Measurements from ENCODE around the gene RNF213.

Gene RNF213

DNA sequence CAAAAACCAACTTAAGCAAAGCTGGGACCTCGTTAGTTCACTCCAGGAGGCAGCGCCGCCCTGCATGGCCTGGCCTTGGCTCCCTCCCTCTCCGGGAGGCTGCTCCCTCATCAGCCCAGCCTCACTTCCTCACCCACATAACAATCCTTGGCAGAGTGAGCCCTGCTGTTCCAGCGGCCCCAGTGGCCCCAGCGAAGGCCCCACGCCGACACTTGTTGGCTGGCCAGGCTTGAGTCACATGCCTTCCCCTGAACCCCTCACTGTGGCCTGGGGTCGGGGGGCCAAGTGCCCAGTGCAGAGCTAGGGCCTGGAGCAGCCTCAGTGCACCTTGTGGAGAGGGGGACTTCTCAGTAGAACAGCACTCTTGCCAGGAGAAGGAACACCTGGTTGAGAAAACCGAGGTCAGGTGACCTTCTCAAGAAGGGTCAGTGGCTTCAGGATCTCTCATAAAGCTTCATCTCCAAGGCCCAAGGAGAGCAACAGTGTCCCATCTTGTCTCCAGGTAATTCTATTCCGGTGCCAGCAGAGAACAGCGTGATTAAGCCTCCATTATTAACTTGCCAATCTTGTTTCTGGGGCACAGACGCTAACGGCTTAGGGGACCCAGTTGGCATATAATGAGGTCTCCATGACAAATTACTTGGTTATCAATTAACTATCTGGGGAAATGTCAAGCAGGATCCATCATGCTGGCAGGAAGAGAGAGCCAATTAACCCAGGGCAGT, 181.1 kb downstream of the RNF213 start:
- TF ChIP-seq, protein P1, sequence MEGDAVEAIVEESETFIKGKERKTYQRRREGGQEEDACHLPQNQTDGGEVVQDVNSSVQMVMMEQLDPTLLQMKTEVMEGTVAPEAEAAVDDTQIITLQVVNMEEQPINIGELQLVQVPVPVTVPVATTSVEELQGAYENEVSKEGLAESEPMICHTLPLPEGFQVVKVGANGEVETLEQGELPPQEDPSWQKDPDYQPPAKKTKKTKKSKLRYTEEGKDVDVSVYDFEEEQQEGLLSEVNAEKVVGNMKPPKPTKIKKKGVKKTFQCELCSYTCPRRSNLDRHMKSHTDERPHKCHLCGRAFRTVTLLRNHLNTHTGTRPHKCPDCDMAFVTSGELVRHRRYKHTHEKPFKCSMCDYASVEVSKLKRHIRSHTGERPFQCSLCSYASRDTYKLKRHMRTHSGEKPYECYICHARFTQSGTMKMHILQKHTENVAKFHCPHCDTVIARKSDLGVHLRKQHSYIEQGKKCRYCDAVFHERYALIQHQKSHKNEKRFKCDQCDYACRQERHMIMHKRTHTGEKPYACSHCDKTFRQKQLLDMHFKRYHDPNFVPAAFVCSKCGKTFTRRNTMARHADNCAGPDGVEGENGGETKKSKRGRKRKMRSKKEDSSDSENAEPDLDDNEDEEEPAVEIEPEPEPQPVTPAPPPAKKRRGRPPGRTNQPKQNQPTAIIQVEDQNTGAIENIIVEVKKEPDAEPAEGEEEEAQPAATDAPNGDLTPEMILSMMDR (IDR thresholded peaks at IDR 0.05; ENCODE audit: insufficient read depth, low read length), result no peak
- TF ChIP-seq, protein P2, sequence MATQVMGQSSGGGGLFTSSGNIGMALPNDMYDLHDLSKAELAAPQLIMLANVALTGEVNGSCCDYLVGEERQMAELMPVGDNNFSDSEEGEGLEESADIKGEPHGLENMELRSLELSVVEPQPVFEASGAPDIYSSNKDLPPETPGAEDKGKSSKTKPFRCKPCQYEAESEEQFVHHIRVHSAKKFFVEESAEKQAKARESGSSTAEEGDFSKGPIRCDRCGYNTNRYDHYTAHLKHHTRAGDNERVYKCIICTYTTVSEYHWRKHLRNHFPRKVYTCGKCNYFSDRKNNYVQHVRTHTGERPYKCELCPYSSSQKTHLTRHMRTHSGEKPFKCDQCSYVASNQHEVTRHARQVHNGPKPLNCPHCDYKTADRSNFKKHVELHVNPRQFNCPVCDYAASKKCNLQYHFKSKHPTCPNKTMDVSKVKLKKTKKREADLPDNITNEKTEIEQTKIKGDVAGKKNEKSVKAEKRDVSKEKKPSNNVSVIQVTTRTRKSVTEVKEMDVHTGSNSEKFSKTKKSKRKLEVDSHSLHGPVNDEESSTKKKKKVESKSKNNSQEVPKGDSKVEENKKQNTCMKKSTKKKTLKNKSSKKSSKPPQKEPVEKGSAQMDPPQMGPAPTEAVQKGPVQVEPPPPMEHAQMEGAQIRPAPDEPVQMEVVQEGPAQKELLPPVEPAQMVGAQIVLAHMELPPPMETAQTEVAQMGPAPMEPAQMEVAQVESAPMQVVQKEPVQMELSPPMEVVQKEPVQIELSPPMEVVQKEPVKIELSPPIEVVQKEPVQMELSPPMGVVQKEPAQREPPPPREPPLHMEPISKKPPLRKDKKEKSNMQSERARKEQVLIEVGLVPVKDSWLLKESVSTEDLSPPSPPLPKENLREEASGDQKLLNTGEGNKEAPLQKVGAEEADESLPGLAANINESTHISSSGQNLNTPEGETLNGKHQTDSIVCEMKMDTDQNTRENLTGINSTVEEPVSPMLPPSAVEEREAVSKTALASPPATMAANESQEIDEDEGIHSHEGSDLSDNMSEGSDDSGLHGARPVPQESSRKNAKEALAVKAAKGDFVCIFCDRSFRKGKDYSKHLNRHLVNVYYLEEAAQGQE (IDR thresholded peaks at IDR 0.05; ENCODE audit: insufficient replicate concordance, low read depth), result no peak
- no peak for TF ChIP-seq GABPA (IDR thresholded peaks at IDR 0.05; ENCODE audit: low read depth)
- TF ChIP-seq POLR2AphosphoS5 (IDR thresholded peaks at IDR 0.05; ENCODE audit: low read depth), result no peak
- TF ChIP-seq SPI1 (IDR thresholded peaks at IDR 0.05; ENCODE audit: borderline replicate concordance, low read depth), result no peak
- no peak for DNase-seq (ENCODE audit: low read depth in 1 of 2, low spot score in 1 of 2)
- H3K27ac ChIP-seq (replicated peaks), result no peak overlapping the region
- H3K4me3 ChIP-seq (replicated peaks; ENCODE audit: insufficient read depth, low read length), result no peak overlapping the region
- H3K27me3 ChIP-seq (ENCODE audit: insufficient read depth, poor library complexity, severe bottlenecking), result no peaks in the 10 kb centered on the region

DNA sequence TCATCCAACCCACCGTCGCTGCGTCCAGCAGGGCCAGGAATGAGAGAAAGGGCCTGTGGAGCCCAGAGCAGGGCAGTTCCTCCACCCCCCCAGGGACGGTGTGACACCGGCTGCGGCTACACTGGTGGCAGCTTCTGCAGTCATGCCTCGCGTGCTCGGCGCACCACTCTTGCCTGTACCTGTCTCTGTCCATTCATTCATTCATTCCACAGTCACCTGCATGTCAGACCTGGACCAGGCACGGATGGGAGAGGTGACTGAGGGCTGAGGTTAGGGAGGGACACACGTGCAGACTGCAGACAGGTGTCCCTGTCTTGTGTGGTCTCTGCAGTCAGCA, 181.6 kb downstream of the RNF213 start:
- DNase-seq (ENCODE audit: low read depth in 1 of 2, low spot score in 1 of 2), result no peak
- TF ChIP-seq, protein P1 (IDR thresholded peaks at IDR 0.05; ENCODE audit: insufficient read depth, low read length), result no peak
- no peak for TF ChIP-seq GABPA (IDR thresholded peaks at IDR 0.05; ENCODE audit: low read depth)
- TF ChIP-seq, protein P2 (IDR thresholded peaks at IDR 0.05; ENCODE audit: insufficient replicate concordance, low read depth), result peak; percentile 30
- TF ChIP-seq SPI1 (IDR thresholded peaks at IDR 0.05; ENCODE audit: borderline replicate concordance, low read depth), result no peak
- Histone ChIP-seq H3K4me3 (replicated peaks; ENCODE audit: insufficient read depth, low read length) (no peak overlapping the region), H3K27me3 (ENCODE audit: insufficient read depth, poor library complexity, severe bottlenecking) (no peaks in the 10 kb centered on the region), H3K27ac (replicated peaks) (no peak overlapping the region)

DNA sequence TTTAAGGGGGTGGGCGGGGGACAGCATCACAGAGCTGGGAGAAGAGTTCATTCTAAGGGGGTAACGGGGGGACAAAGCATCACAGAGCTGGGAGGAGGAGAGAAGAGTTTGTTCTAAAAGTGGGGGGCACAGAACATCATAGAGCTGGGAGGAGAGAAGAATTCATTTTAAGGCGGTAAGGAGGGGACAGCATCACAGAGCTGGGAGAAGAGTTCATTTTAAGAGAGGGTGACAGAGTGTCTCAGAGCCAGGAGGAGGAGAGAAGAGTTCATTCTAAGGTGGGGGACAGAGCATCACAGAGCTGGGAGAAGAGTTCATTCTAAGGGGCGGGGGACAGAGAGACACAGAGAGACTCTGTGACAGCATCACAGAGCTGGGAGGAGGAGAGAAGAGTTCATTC, 182.1 kb downstream of the RNF213 start:
- TF ChIP-seq, protein P2 (IDR thresholded peaks at IDR 0.05; ENCODE audit: insufficient replicate concordance, low read depth), result no peak
- TF ChIP-seq, protein P1 (IDR thresholded peaks at IDR 0.05; ENCODE audit: insufficient read depth, low read length), result no peak
- TF ChIP-seq POLR2AphosphoS5 (IDR thresholded peaks at IDR 0.05; ENCODE audit: low read depth) (no peak), GABPA (IDR thresholded peaks at IDR 0.05; ENCODE audit: low read depth) (no peak), SPI1 (IDR thresholded peaks at IDR 0.05; ENCODE audit: borderline replicate concordance, low read depth) (no peak)
- Histone ChIP-seq H3K27ac (replicated peaks) (no peak overlapping the region), H3K4me3 (replicated peaks; ENCODE audit: insufficient read depth, low read length) (no peak overlapping the region), H3K27me3 (ENCODE audit: insufficient read depth, poor library complexity, severe bottlenecking) (no peaks in the 10 kb centered on the region)
- no peak for DNase-seq (ENCODE audit: low read depth in 1 of 2, low spot score in 1 of 2)
